ENCODE results near the gene LMBR1. TPM values are rescaled to one million over a fixed set of nuclear protein-coding genes. Genes with fewer than 3 reads are reported as not detected.
"Not testable (repeated sequence)": the region's sequence is repeated elsewhere in the genome, so short reads cannot be mapped to it uniquely, and the experiment has no call there.

Gene LMBR1
- total and polyA plus RNA-seq, 4 experiments from 2014 or later: 35.3 to 97.4 (median 55.2) TPM

- Mint-ChIP-seq H3K27me3 (no peaks in the 10 kb centered on the region), H3K4me1 (peaks cover 11 to 36% (median 29%) of the 10 kb centered on the region in 4 donors)
- POLR2A ChIA-PET (ENCODE audit: partially characterized antibody): no interaction called here
Measured at GRCh38 chr7:156865493-156865892, 27.5 kb downstream of the LMBR1 start.

GRCh38 chr7:156862022-156862421 is 31.0 kb downstream of the LMBR1 start:
- H3K27ac ChIP-seq (ENCODE audit: low read depth, low read length); POLR2A ChIA-PET (ENCODE audit: partially characterized antibody); H3K27me3 ChIP-seq (ENCODE audit: insufficient read depth, low read length); CTCF ChIA-PET (ENCODE audit: partially characterized antibody); intact Hi-C loops (cut with micrococcal nuclease); H3K27me3 Mint-ChIP-seq; DNase-seq; H3K4me3 ChIP-seq (ENCODE audit: low read length in 2 of 2); H3K36me3 ChIP-seq (ENCODE audit: insufficient read depth, low read length); H3K4me1 ChIP-seq (ENCODE audit: insufficient read depth, low read length); H3K9me3 ChIP-seq (ENCODE audit: control insufficient read depth in 1 of 2, low read length in 2 of 2); H3K4me3 Mint-ChIP-seq: not testable (repeated sequence)
- Mint-ChIP-seq H3K36me3 (peaks cover 50 to 69% of the 10 kb centered on the region in 2 donors), H3K4me1 (peaks cover 12 to 28% (median 21%) of the 10 kb centered on the region in 4 donors), H3K27ac (peak overlapping the region in 1 of 7 donors; percentile 1), H3K9me3 (peaks cover 4 to 48% (median 36%) of the 10 kb centered on the region in 8 donors)

More at GRCh38 chr7:156865493-156865892, 27.5 kb downstream of the LMBR1 start:
- CTCF ChIA-PET (ENCODE audit: partially characterized antibody): no interaction called here
- no peak for DNase-seq
- Histone ChIP-seq H3K4me1 (ENCODE audit: insufficient read depth, low read length) (no peaks in the 10 kb centered on the region), H3K4me3 (ENCODE audit: low read length in 2 of 2) (no peak overlapping the region), H3K27me3 (ENCODE audit: insufficient read depth, low read length) (no peaks in the 10 kb centered on the region), H3K9me3 (ENCODE audit: control insufficient read depth in 1 of 2, low read length in 2 of 2) (peaks cover 0 to 6% of the 10 kb centered on the region in 2 donors), H3K27ac (ENCODE audit: low read depth, low read length) (no peak overlapping the region), H3K36me3 (ENCODE audit: insufficient read depth, low read length) (no peaks in the 10 kb centered on the region)
- intact Hi-C loops (cut with micrococcal nuclease): no loop called here
- H3K4me3 Mint-ChIP-seq: no peak overlapping the region
- peaks cover 0 to 15% (median 12%) of the 10 kb centered on the region in 8 donors for H3K9me3 Mint-ChIP-seq
- no peak overlapping the region for H3K27ac Mint-ChIP-seq
- peaks cover 29 to 54% of the 10 kb centered on the region in 2 donors for H3K36me3 Mint-ChIP-seq

DNA sequence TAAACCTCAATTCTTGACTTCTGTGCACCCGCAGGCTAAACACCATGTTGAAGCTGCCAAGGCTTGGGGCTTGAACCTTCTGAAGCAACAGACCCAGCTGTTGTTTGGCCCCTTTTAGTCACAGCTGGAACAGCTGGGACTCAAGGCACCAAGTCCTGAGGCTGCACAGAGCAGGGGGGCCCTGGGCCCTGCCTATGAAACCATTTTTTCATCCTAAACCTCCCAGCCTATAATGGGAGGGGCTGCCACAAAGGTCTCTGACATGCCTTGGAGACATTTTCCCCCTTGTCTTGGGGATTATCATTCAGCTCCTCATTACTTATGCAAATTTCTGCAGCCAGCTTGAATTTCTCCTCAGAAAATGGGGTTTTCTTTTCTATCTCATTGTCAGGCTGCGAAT is 31.8 kb downstream of the LMBR1 start:
- no peak overlapping the region for H3K4me3 Mint-ChIP-seq
- intact Hi-C loops (cut with micrococcal nuclease): no loop called here
- H3K4me1 Mint-ChIP-seq: peaks cover 12 to 29% (median 20%) of the 10 kb centered on the region in 4 donors
- POLR2A ChIA-PET (ENCODE audit: partially characterized antibody): no interaction called here
- Histone ChIP-seq H3K36me3 (ENCODE audit: insufficient read depth, low read length) (no peaks in the 10 kb centered on the region), H3K4me3 (ENCODE audit: low read length in 2 of 2) (no peak overlapping the region), H3K27me3 (ENCODE audit: insufficient read depth, low read length) (no peaks in the 10 kb centered on the region), H3K9me3 (ENCODE audit: control insufficient read depth in 1 of 2, low read length in 2 of 2) (peaks cover 0 to 8% of the 10 kb centered on the region in 2 donors), H3K4me1 (ENCODE audit: insufficient read depth, low read length) (no peaks in the 10 kb centered on the region), H3K27ac (ENCODE audit: low read depth, low read length) (no peak overlapping the region)
- H3K9me3 Mint-ChIP-seq: peaks cover 4 to 51% (median 38%) of the 10 kb centered on the region in 8 donors
- H3K27me3 Mint-ChIP-seq: no peaks in the 10 kb centered on the region
- CTCF ChIA-PET (ENCODE audit: partially characterized antibody): no interaction called here
- H3K27ac Mint-ChIP-seq: peak overlapping the region in 1 of 7 donors; percentile 1
- peaks cover 53 to 67% of the 10 kb centered on the region in 2 donors for H3K36me3 Mint-ChIP-seq
- DNase-seq: no peak

DNA sequence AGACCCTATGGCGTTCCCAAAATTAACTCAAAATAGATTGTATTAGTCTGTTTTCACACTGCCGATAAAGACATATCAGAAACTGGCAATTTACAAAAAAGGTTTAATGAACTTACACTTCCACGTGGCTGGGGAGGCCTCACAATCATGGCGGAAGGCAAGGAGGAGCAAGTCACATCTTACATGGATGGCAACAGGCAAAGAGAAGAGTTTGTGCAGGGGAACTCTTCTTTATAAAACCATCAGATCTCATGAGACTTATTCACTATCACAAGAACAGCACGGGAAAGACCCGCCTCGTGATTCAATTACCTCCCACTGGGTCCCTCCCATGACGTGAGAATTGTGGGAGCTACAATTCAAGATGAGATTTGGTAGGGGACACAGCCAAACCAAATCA is 32.9 kb downstream of the LMBR1 start:
- peak overlapping the region in 2 of 8 donors; percentile 8 to 61 for H3K4me3 Mint-ChIP-seq
- H3K27ac ChIP-seq (ENCODE audit: low read depth, low read length); H3K9me3 ChIP-seq (ENCODE audit: control insufficient read depth in 1 of 2, low read length in 2 of 2); H3K27me3 ChIP-seq (ENCODE audit: insufficient read depth, low read length); intact Hi-C loops (cut with micrococcal nuclease); CTCF ChIA-PET (ENCODE audit: partially characterized antibody); H3K4me3 ChIP-seq (ENCODE audit: low read length in 2 of 2); H3K36me3 ChIP-seq (ENCODE audit: insufficient read depth, low read length); H3K4me1 ChIP-seq (ENCODE audit: insufficient read depth, low read length); DNase-seq; POLR2A ChIA-PET (ENCODE audit: partially characterized antibody); H3K27me3 Mint-ChIP-seq: not testable (repeated sequence)
- H3K36me3 Mint-ChIP-seq: peaks cover 54 to 70% of the 10 kb centered on the region in 2 donors
- peaks cover 4 to 59% (median 41%) of the 10 kb centered on the region in 8 donors for H3K9me3 Mint-ChIP-seq
- peaks cover 10 to 22% (median 17%) of the 10 kb centered on the region in 4 donors for H3K4me1 Mint-ChIP-seq
- H3K27ac Mint-ChIP-seq: peak overlapping the region in 2 of 7 donors; percentile 57 to 74

GRCh38 chr7:156858523-156858922 is 34.5 kb downstream of the LMBR1 start:
- Histone ChIP-seq H3K4me3 (ENCODE audit: low read length in 2 of 2) (no peak overlapping the region), H3K27ac (ENCODE audit: low read depth, low read length) (no peak overlapping the region), H3K4me1 (ENCODE audit: insufficient read depth, low read length) (no peaks in the 10 kb centered on the region), H3K27me3 (ENCODE audit: insufficient read depth, low read length) (no peaks in the 10 kb centered on the region), H3K9me3 (ENCODE audit: control insufficient read depth in 1 of 2, low read length in 2 of 2) (peaks cover 0 to 8% of the 10 kb centered on the region in 2 donors), H3K36me3 (ENCODE audit: insufficient read depth, low read length) (no peaks in the 10 kb centered on the region)
- intact Hi-C loops (cut with micrococcal nuclease): no loop called here
- H3K27me3 Mint-ChIP-seq: no peaks in the 10 kb centered on the region
- DNase-seq: no peak
- H3K4me1 Mint-ChIP-seq: peaks cover 10 to 21% (median 17%) of the 10 kb centered on the region in 4 donors
- H3K36me3 Mint-ChIP-seq: peaks cover 59 to 74% of the 10 kb centered on the region in 2 donors
- H3K27ac Mint-ChIP-seq: no peak overlapping the region
- ChIA-PET POLR2A (ENCODE audit: partially characterized antibody) (no interaction called here), CTCF (ENCODE audit: partially characterized antibody) (no interaction called here)
- H3K9me3 Mint-ChIP-seq: peaks cover 4 to 69% (median 49%) of the 10 kb centered on the region in 8 donors
- H3K4me3 Mint-ChIP-seq: no peak overlapping the region

- no peak overlapping the region for H3K4me3 Mint-ChIP-seq
- CTCF ChIA-PET (ENCODE audit: partially characterized antibody): no interaction called here
- no peak overlapping the region for H3K4me3 ChIP-seq (ENCODE audit: low read length in 2 of 2)
- no peak overlapping the region for H3K27ac ChIP-seq (ENCODE audit: low read depth, low read length)
- no peaks in the 10 kb centered on the region for H3K36me3 ChIP-seq (ENCODE audit: insufficient read depth, low read length)
- peaks cover 4 to 68% (median 48%) of the 10 kb centered on the region in 8 donors for H3K9me3 Mint-ChIP-seq
- DNase-seq: no peak
- intact Hi-C loops (cut with micrococcal nuclease): no loop called here
- peaks cover 0 to 8% of the 10 kb centered on the region in 2 donors for H3K9me3 ChIP-seq (ENCODE audit: control insufficient read depth in 1 of 2, low read length in 2 of 2)
- H3K36me3 Mint-ChIP-seq: peaks cover 54 to 69% of the 10 kb centered on the region in 2 donors
- no peaks in the 10 kb centered on the region for H3K4me1 ChIP-seq (ENCODE audit: insufficient read depth, low read length)
- H3K27ac Mint-ChIP-seq: no peak overlapping the region
- no peaks in the 10 kb centered on the region for H3K27me3 ChIP-seq (ENCODE audit: insufficient read depth, low read length)
- no peaks in the 10 kb centered on the region for H3K27me3 Mint-ChIP-seq
- H3K4me1 Mint-ChIP-seq: peaks cover 10 to 21% (median 16%) of the 10 kb centered on the region in 4 donors
- POLR2A ChIA-PET (ENCODE audit: partially characterized antibody): no interaction called here
Measured at GRCh38 chr7:156857757-156858156, 35.2 kb downstream of the LMBR1 start.

GRCh38 chr7:156854654-156855053 is 38.3 kb downstream of the LMBR1 start:
- no peaks in the 10 kb centered on the region for H3K27me3 ChIP-seq (ENCODE audit: insufficient read depth, low read length)
- no peaks in the 10 kb centered on the region for H3K36me3 ChIP-seq (ENCODE audit: insufficient read depth, low read length)
- H3K9me3 Mint-ChIP-seq: peaks cover 0 to 46% (median 32%) of the 10 kb centered on the region in 8 donors
- no peak for DNase-seq
- CTCF ChIA-PET (ENCODE audit: partially characterized antibody): interaction anchor here (0.9 kb wide), 1 partner anchor 9 kb away, joined by 3 read pairs; no protein-coding TSS in a partner anchor
- peaks cover 12 to 23% (median 18%) of the 10 kb centered on the region in 4 donors for H3K4me1 Mint-ChIP-seq
- no peak overlapping the region for H3K4me3 ChIP-seq (ENCODE audit: low read length in 2 of 2)
- intact Hi-C loops (cut with micrococcal nuclease): no loop called here
- H3K27me3 Mint-ChIP-seq: no peaks in the 10 kb centered on the region
- H3K36me3 Mint-ChIP-seq: peaks cover 44 to 59% of the 10 kb centered on the region in 2 donors
- H3K4me3 Mint-ChIP-seq: peak overlapping the region in 1 of 8 donors; percentile 43
- POLR2A ChIA-PET (ENCODE audit: partially characterized antibody): no interaction called here
- H3K4me1 ChIP-seq (ENCODE audit: insufficient read depth, low read length): no peaks in the 10 kb centered on the region
- H3K27ac Mint-ChIP-seq: no peak overlapping the region
- no peaks in the 10 kb centered on the region for H3K9me3 ChIP-seq (ENCODE audit: control insufficient read depth in 1 of 2, low read length in 2 of 2)
- H3K27ac ChIP-seq (ENCODE audit: low read depth, low read length): no peak overlapping the region

Measured in CD4-positive, alpha-beta memory T cell (primary cell).